EL (cell line): ENCODE measurements around the gene LPP.
"Not testable (repeated sequence)": the region's sequence is repeated elsewhere in the genome, so short reads cannot be mapped to it uniquely, and the experiment has no call there.

Source experiments
- DNase-seq: peaks from one replicate; pipeline ENCODE4 v3.0.0-alpha.2; 2016

LPP gene

GRCh38 chr3:188691665-188692064, 537.7 kb downstream of the LPP start:
- DNase-seq, result no peak

- DNase-seq, result no peak
Measured at GRCh38 chr3:188692700-188693099, 538.7 kb downstream of the LPP start.

- no peak for DNase-seq
Measured at GRCh38 chr3:188693435-188693834, 539.5 kb downstream of the LPP start.

GRCh38 chr3:188695241-188695640, 541.3 kb downstream of the LPP start:
- DNase-seq, result no peak

GRCh38 chr3:188697127-188697526, 543.2 kb downstream of the LPP start:
- DNase-seq, result no peak

- no peak for DNase-seq
Measured at GRCh38 chr3:188698436-188698835, 544.5 kb downstream of the LPP start.

- DNase-seq, result no peak
Measured at GRCh38 chr3:188700501-188700900, 546.5 kb downstream of the LPP start.

GRCh38 chr3:188700918-188701317, 547.0 kb downstream of the LPP start:
- DNase-seq, result no peak

GRCh38 chr3:188701485-188701969, 547.6 kb downstream of the LPP start:
- DNase-seq, result no peak

- not testable (repeated sequence) for DNase-seq
Measured at GRCh38 chr3:188702028-188702427, 548.1 kb downstream of the LPP start.

- DNase-seq, result peak; percentile 9
Measured at GRCh38 chr3:188706176-188706575, 552.2 kb downstream of the LPP start.

- peak; percentile 10 for DNase-seq
Measured at GRCh38 chr3:188706599-188706998, 552.6 kb downstream of the LPP start.

GRCh38 chr3:188707381-188708288, 553.7 kb downstream of the LPP start:
- no peak for DNase-seq

- DNase-seq, result peak; percentile 7
Measured at GRCh38 chr3:188711881-188712247, 557.9 kb downstream of the LPP start.

GRCh38 chr3:188712248-188712924, 558.4 kb downstream of the LPP start:
- DNase-seq, result peak; percentile 71

- DNase-seq, result no peak
Measured at GRCh38 chr3:188712991-188713390, 559.0 kb downstream of the LPP start.

GRCh38 chr3:188719545-188719944, 565.6 kb downstream of the LPP start:
- no peak for DNase-seq

- peak; percentile 2 for DNase-seq
Measured at GRCh38 chr3:188720215-188720614, 566.3 kb downstream of the LPP start.

GRCh38 chr3:188720636-188721035, 566.7 kb downstream of the LPP start:
- DNase-seq, result peak; percentile 47

GRCh38 chr3:188721312-188721711, 567.4 kb downstream of the LPP start:
- DNase-seq, result no peak

GRCh38 chr3:188721990-188722389, 568.0 kb downstream of the LPP start:
- no peak for DNase-seq

- no peak for DNase-seq
Measured at GRCh38 chr3:188722963-188723362, 569.0 kb downstream of the LPP start.

GRCh38 chr3:188727052-188727451, 573.1 kb downstream of the LPP start:
- DNase-seq, result no peak

- no peak for DNase-seq
Measured at GRCh38 chr3:188728371-188728896, 574.5 kb downstream of the LPP start.
